Activated CD8-positive, alpha-beta memory T cell treated with anti-CD3 and anti-CD28 coated beads for 4 hours (primary cell): ENCODE measurements around the gene M1AP.
"Not testable (repeated sequence)": the region's sequence is repeated elsewhere in the genome, so short reads cannot be mapped to it uniquely, and the experiment has no call there.

Experiments used
- DNase-seq, 2 donors: peaks; one replicate each; pipeline ENCODE4 v3.0.0-alpha.2; 2020; ENCODE audit warnings: low read depth in 2 of 2

Gene M1AP

GRCh38 chr2:74653985-74654882 is 6.1 kb upstream of the M1AP start, which contains the start of gene SEMA4F:
SEMA4F (plus strand) TSS chr2:74654247; CDS start chr2:74654377, 130 bp downstream.
- peak; percentile 82 to 88 for DNase-seq

GRCh38 chr2:74653589-74653984 is 5.5 kb upstream of the M1AP start:
- no peak for DNase-seq

GRCh38 chr2:74646834-74647482 is 1.2 kb downstream of the M1AP start:
- no peak for DNase-seq

- no peak for DNase-seq
Measured at GRCh38 chr2:74646201-74646600, 1.9 kb downstream of the M1AP start.

GRCh38 chr2:74645344-74645743 is 2.8 kb downstream of the M1AP start:
- no peak for DNase-seq

GRCh38 chr2:74639550-74639949 is 8.6 kb downstream of the M1AP start:
- DNase-seq: no peak

GRCh38 chr2:74632939-74633312 is 15.2 kb downstream of the M1AP start:
- DNase-seq: no peak

- DNase-seq: no peak
Measured at GRCh38 chr2:74632209-74632938, 15.8 kb downstream of the M1AP start.

- not testable (repeated sequence) for DNase-seq
Measured at GRCh38 chr2:74630454-74630853, 17.7 kb downstream of the M1AP start.

GRCh38 chr2:74628538-74629105 is 19.5 kb downstream of the M1AP start:
- no peak for DNase-seq

- DNase-seq: no peak
Measured at GRCh38 chr2:74625658-74626425, 22.3 kb downstream of the M1AP start.

- no peak for DNase-seq
Measured at GRCh38 chr2:74620671-74621070, 27.5 kb downstream of the M1AP start.

- no peak for DNase-seq
Measured at GRCh38 chr2:74619651-74620297, 28.4 kb downstream of the M1AP start.

- DNase-seq: no peak
Measured at GRCh38 chr2:74618410-74619083, 29.6 kb downstream of the M1AP start.

GRCh38 chr2:74617122-74617521 is 31.0 kb downstream of the M1AP start:
- no peak for DNase-seq

GRCh38 chr2:74606927-74607326 is 41.2 kb downstream of the M1AP start:
- DNase-seq: no peak

GRCh38 chr2:74603282-74604000 is 44.7 kb downstream of the M1AP start:
- DNase-seq: no peak

GRCh38 chr2:74602586-74603281 is 45.4 kb downstream of the M1AP start:
- DNase-seq: no peak

GRCh38 chr2:74599676-74600075 is 48.5 kb downstream of the M1AP start:
- no peak for DNase-seq
